ENCODE results near the gene RAVER2.
"Not testable (repeated sequence)": the region's sequence is repeated elsewhere in the genome, so short reads cannot be mapped to it uniquely, and the experiment has no call there.

The RAVER2 gene

GRCh38 chr1:64701886-64702285 is 43.0 kb upstream of the RAVER2 start:
- H3K4me3 ChIP-seq (ENCODE audit: severe bottlenecking), result no peak overlapping the region
- TF ChIP-seq CTCF (IDR thresholded peaks at IDR 0.05; ENCODE audit: poor library complexity, severe bottlenecking), result no peak
- H3K27ac ChIP-seq (ENCODE audit: poor library complexity, severe bottlenecking), result no peak overlapping the region
- no peaks in the 10 kb centered on the region for H3K9me3 ChIP-seq (ENCODE audit: severe bottlenecking)
- H3K27me3 ChIP-seq (ENCODE audit: insufficient read depth, poor library complexity, severe bottlenecking), result no peaks in the 10 kb centered on the region
- ATAC-seq (ENCODE audit: low read depth) (no peak), DNase-seq (ENCODE audit: low spot score) (no peak)
- no peaks in the 10 kb centered on the region for H3K36me3 ChIP-seq (ENCODE audit: low read depth)
- no peaks in the 10 kb centered on the region for H3K4me1 ChIP-seq (ENCODE audit: insufficient read depth, poor library complexity, severe bottlenecking)

- H3K4me3 ChIP-seq (ENCODE audit: severe bottlenecking); H3K27ac ChIP-seq (ENCODE audit: poor library complexity, severe bottlenecking); H3K27me3 ChIP-seq (ENCODE audit: insufficient read depth, poor library complexity, severe bottlenecking); H3K9me3 ChIP-seq (ENCODE audit: severe bottlenecking); ATAC-seq (ENCODE audit: low read depth); DNase-seq (ENCODE audit: low spot score); H3K36me3 ChIP-seq (ENCODE audit: low read depth); H3K4me1 ChIP-seq (ENCODE audit: insufficient read depth, poor library complexity, severe bottlenecking): not testable (repeated sequence)
These were observed 42.2 kb upstream of the RAVER2 start for GRCh38 chr1:64702670-64703069.

- Histone ChIP-seq H3K27ac (ENCODE audit: poor library complexity, severe bottlenecking) (no peak overlapping the region), H3K36me3 (ENCODE audit: low read depth) (no peaks in the 10 kb centered on the region), H3K4me1 (ENCODE audit: insufficient read depth, poor library complexity, severe bottlenecking) (no peaks in the 10 kb centered on the region), H3K4me3 (ENCODE audit: severe bottlenecking) (no peak overlapping the region), H3K9me3 (ENCODE audit: severe bottlenecking) (no peaks in the 10 kb centered on the region), H3K27me3 (ENCODE audit: insufficient read depth, poor library complexity, severe bottlenecking) (no peaks in the 10 kb centered on the region)
- DNase-seq (ENCODE audit: low spot score) (no peak), ATAC-seq (ENCODE audit: low read depth) (no peak; the same call in 2 of the 3 replicates)
- TF ChIP-seq CTCF (IDR thresholded peaks at IDR 0.05; ENCODE audit: poor library complexity, severe bottlenecking), result no peak
These were observed 41.3 kb upstream of the RAVER2 start for GRCh38 chr1:64703600-64703999.

- ATAC-seq (ENCODE audit: low read depth), result no peak
- no peak overlapping the region for H3K27ac ChIP-seq (ENCODE audit: poor library complexity, severe bottlenecking)
- no peak for TF ChIP-seq CTCF (IDR thresholded peaks at IDR 0.05; ENCODE audit: poor library complexity, severe bottlenecking)
- H3K36me3 ChIP-seq (ENCODE audit: low read depth), result no peaks in the 10 kb centered on the region
- no peaks in the 10 kb centered on the region for H3K27me3 ChIP-seq (ENCODE audit: insufficient read depth, poor library complexity, severe bottlenecking)
- DNase-seq (ENCODE audit: low spot score), result no peak
- no peaks in the 10 kb centered on the region for H3K4me1 ChIP-seq (ENCODE audit: insufficient read depth, poor library complexity, severe bottlenecking)
- no peaks in the 10 kb centered on the region for H3K9me3 ChIP-seq (ENCODE audit: severe bottlenecking)
- H3K4me3 ChIP-seq (ENCODE audit: severe bottlenecking), result no peak overlapping the region
These were observed 39.3 kb upstream of the RAVER2 start for GRCh38 chr1:64705591-64705990.

GRCh38 chr1:64711266-64711665 is 33.6 kb upstream of the RAVER2 start:
- H3K4me1 ChIP-seq (ENCODE audit: insufficient read depth, poor library complexity, severe bottlenecking), result no peaks in the 10 kb centered on the region
- no peak overlapping the region for H3K27ac ChIP-seq (ENCODE audit: poor library complexity, severe bottlenecking)
- no peaks in the 10 kb centered on the region for H3K9me3 ChIP-seq (ENCODE audit: severe bottlenecking)
- TF ChIP-seq CTCF (IDR thresholded peaks at IDR 0.05; ENCODE audit: poor library complexity, severe bottlenecking), result no peak
- DNase-seq (ENCODE audit: low spot score) (no peak), ATAC-seq (ENCODE audit: low read depth) (no peak)
- H3K27me3 ChIP-seq (ENCODE audit: insufficient read depth, poor library complexity, severe bottlenecking), result no peaks in the 10 kb centered on the region
- no peaks in the 10 kb centered on the region for H3K36me3 ChIP-seq (ENCODE audit: low read depth)
- H3K4me3 ChIP-seq (ENCODE audit: severe bottlenecking), result no peak overlapping the region
